Kidney (tissue), 14 donors: Measurements from ENCODE around the gene ALDH7A1. TPM values are rescaled to one million over a fixed set of nuclear protein-coding genes. Genes with fewer than 3 reads are reported as not detected.
A peak's percentile ranks its signal among the peaks of the same experiment; 100 is the strongest.

ENCODE experiments used
- DNase-seq, 5 donors: peaks; one replicate each; pipeline ENCODE4 v3.0.0-alpha.2; 2013 to 2020
- FAIRE-seq: peaks from 2 replicates; lab custom pipeline; 2012; peaks lifted over from hg19 to GRCh38; lab: Jason Lieb, UNC
- H3K27ac ChIP-seq, 2 donors: one replicate each; pipeline ENCODE4 v1.7.0; 2013; ENCODE audit warnings: low read depth in 2 of 2, low read length in 2 of 2, inconsistent platforms in 1 of 2
- H3K27me3 ChIP-seq: one replicate; pipeline ENCODE4 v1.7.1; 2013; ENCODE audit warnings: low read length, inconsistent platforms; ENCODE audit not compliant: control insufficient read depth, insufficient read depth
- H3K36me3 ChIP-seq, 3 donors: one replicate each; pipeline versions ENCODE4 v1.7.0 to v1.7.1; 2013; ENCODE audit warnings: low read length in 3 of 3, control low read depth in 1 of 3, inconsistent platforms in 1 of 3; ENCODE audit not compliant: insufficient read depth in 3 of 3, control insufficient read depth in 2 of 3
- H3K4me1 ChIP-seq, 3 donors: one replicate each; pipeline versions ENCODE4 v1.7.0 to v1.7.1; 2013; ENCODE audit warnings: low read length in 3 of 3, inconsistent platforms in 1 of 3, low read depth in 1 of 3; ENCODE audit not compliant: control insufficient read depth in 2 of 3, insufficient read depth in 2 of 3
- H3K4me3 ChIP-seq, 3 donors: one replicate each; pipeline versions ENCODE4 v1.7.0 to v1.8.1; 2013; ENCODE audit warnings: low read length in 3 of 3, control low read depth in 1 of 3, inconsistent platforms in 1 of 3
- H3K9ac ChIP-seq, 3 donors: one replicate each; pipeline versions ENCODE4 v1.7.0 to v1.7.1; 2013; ENCODE audit warnings: low read length in 3 of 3, control low read depth in 1 of 3, inconsistent platforms in 1 of 3
- H3K9me3 ChIP-seq, 3 donors: one replicate each; pipeline versions ENCODE4 v1.7.0 to v1.7.1; 2013; ENCODE audit warnings: low read length in 3 of 3, control low read depth in 1 of 3, inconsistent platforms in 1 of 3; ENCODE audit not compliant: control insufficient read depth in 2 of 3, insufficient read depth in 1 of 3
- intact Hi-C: fragments of 100-400 bp; cut with DNase I; formaldehyde crosslinking; loops from one replicate; pipeline ENCODE4 v1.11.1; 2022
- polyA plus RNA-seq: library from polyadenylated mRNA; stranded (reverse); fragments of 350-450 nt; fragmentation: Illumina TruSeq; extraction: RNeasy Lipid Tissue Mini Kit (QIAGEN cat#74804); gene quantifications from one replicate; pipeline ENCODE4 v1.2.3, GENCODE V29; 2014; ENCODE audit warnings: low read depth, low replicate concordance; ENCODE audit not compliant: insufficient read depth
- total RNA-seq: library from RNA; stranded (reverse); fragmentation: NEBNext Ultra II Directional; extraction: Animal tissue kit (Norgen Biotek cat#: 25700); gene quantifications from one replicate; pipeline ENCODE4 v1.2.1, GENCODE V29; 2021
- TF ChIP-seq, protein P1 (sequence below): IDR thresholded peaks from 3 replicates; pipeline ENCODE4 v1.5.1; 2012; ENCODE audit warnings: mild to moderate bottlenecking, moderate library complexity, borderline replicate concordance; ENCODE audit not compliant: insufficient read depth; ENCODE audit errors: extremely low read depth
- donor health status: control.
- donor health status: control.
- donor health status: control.
- donor health status: control.
- donor health status: control.
- donor health status: DM: yes; HTN: yes; CAD: no.
- donor health status: Normal renal cell carcinoma (clear cell type).

The ALDH7A1 gene
- total and polyA plus RNA-seq, 2 donors from 2014 or later = 51.8 to 184 TPM

- TF ChIP-seq, protein P1, sequence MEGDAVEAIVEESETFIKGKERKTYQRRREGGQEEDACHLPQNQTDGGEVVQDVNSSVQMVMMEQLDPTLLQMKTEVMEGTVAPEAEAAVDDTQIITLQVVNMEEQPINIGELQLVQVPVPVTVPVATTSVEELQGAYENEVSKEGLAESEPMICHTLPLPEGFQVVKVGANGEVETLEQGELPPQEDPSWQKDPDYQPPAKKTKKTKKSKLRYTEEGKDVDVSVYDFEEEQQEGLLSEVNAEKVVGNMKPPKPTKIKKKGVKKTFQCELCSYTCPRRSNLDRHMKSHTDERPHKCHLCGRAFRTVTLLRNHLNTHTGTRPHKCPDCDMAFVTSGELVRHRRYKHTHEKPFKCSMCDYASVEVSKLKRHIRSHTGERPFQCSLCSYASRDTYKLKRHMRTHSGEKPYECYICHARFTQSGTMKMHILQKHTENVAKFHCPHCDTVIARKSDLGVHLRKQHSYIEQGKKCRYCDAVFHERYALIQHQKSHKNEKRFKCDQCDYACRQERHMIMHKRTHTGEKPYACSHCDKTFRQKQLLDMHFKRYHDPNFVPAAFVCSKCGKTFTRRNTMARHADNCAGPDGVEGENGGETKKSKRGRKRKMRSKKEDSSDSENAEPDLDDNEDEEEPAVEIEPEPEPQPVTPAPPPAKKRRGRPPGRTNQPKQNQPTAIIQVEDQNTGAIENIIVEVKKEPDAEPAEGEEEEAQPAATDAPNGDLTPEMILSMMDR = no peak
- no peak overlapping the region for H3K9ac ChIP-seq
- H3K27ac ChIP-seq = peak overlapping the region in 1 of 2 donors; percentile 68
- no peaks in the 10 kb centered on the region for H3K36me3 ChIP-seq
- FAIRE-seq = no peak
- no peak overlapping the region for H3K4me3 ChIP-seq
- DNase-seq = no peak
- intact Hi-C loops = no loop called here
- no peaks in the 10 kb centered on the region for H3K9me3 ChIP-seq
- H3K4me1 ChIP-seq = peaks cover 4 to 14% (median 10%) of the 10 kb centered on the region in 3 donors
- H3K27me3 ChIP-seq = no peaks in the 10 kb centered on the region
Observed at GRCh38 chr5:126523818-126524510, 71.1 kb downstream of the ALDH7A1 start.

DNA sequence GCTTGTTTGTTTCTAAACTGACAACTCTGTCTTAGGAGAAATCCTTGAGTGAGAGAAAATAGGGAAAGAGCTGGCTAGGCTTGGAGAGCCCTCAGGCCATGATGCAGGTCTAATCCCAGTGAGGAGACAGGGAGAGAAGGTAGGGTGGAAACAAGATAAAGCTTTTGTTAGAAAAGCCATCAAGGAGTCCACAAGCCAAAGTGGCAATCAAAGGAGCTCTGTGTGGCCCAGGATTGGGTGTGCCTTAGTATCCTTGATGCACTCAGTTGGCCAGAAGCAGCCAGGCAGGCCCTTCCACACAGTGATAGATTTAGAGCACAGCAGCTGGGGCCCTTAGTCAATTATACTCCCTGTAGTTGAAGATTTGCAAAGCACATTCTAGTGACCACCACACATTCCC lies 73.9 kb downstream of the ALDH7A1 start:
- H3K9me3 ChIP-seq = no peaks in the 10 kb centered on the region
- H3K9ac ChIP-seq = no peak overlapping the region
- DNase-seq (no peak), FAIRE-seq (no peak)
- H3K27me3 ChIP-seq = no peaks in the 10 kb centered on the region
- no peak overlapping the region for H3K4me3 ChIP-seq
- no peaks in the 10 kb centered on the region for H3K36me3 ChIP-seq
- intact Hi-C loops = no loop called here
- TF ChIP-seq, protein P1 = no peak
- peaks cover 4 to 14% (median 10%) of the 10 kb centered on the region in 3 donors for H3K4me1 ChIP-seq
- H3K27ac ChIP-seq = no peak overlapping the region

GRCh38 chr5:126520593-126520953 lies 74.4 kb downstream of the ALDH7A1 start:
- no peak for FAIRE-seq
- Histone ChIP-seq H3K36me3 (no peaks in the 10 kb centered on the region), H3K9me3 (no peaks in the 10 kb centered on the region), H3K9ac (no peak overlapping the region), H3K4me1 (peaks cover 4 to 14% (median 10%) of the 10 kb centered on the region in 3 donors), H3K27ac (no peak overlapping the region), H3K4me3 (no peak overlapping the region), H3K27me3 (no peaks in the 10 kb centered on the region)
- no peak for DNase-seq
- TF ChIP-seq, protein P1 = no peak
- intact Hi-C loops = no loop called here
